Stimulated activated CD8-positive, alpha-beta memory T cell treated with anti-CD3 and anti-CD28 coated beads, Interleukin-2, amount 100 ng/mL, for 1 hour (primary cell): Measurements from ENCODE around the gene RBPMS2.
"Not testable (repeated sequence)": the region's sequence is repeated elsewhere in the genome, so short reads cannot be mapped to it uniquely, and the experiment has no call there.

Experiments used
- DNase-seq, 2 donors: peaks; one replicate each; pipeline ENCODE4 v3.0.0-alpha.2; 2020; ENCODE audit warnings: low read depth in 2 of 2

Gene RBPMS2

GRCh38 chr15:64754663-64755426 is 20.5 kb downstream of the RBPMS2 start:
- DNase-seq: no peak

- DNase-seq: no peak
Observed at GRCh38 chr15:64753480-64754185, 21.8 kb downstream of the RBPMS2 start.

DNA sequence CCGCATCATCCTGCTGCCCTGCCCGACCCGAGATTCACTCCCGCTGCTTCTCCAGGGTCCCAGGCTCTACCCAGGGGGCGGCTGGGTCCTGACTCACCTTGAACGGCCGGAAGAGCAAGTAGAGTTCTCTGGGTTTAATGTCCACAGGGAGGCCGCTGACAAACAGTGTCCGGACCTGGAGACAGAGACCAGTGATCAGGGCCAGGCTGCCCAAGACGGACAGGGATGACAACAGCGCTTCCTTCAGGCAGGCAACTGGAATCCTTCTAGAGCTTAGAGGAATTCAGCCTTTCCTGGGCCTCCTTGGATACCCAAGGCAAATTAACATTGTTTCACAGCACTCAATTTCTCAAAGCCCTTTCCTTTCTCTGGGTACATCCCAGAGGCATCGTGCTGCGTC is 23.9 kb downstream of the RBPMS2 start:
- DNase-seq: no peak

- DNase-seq: no peak
Observed at GRCh38 chr15:64749999-64750657, 25.3 kb downstream of the RBPMS2 start.

DNA sequence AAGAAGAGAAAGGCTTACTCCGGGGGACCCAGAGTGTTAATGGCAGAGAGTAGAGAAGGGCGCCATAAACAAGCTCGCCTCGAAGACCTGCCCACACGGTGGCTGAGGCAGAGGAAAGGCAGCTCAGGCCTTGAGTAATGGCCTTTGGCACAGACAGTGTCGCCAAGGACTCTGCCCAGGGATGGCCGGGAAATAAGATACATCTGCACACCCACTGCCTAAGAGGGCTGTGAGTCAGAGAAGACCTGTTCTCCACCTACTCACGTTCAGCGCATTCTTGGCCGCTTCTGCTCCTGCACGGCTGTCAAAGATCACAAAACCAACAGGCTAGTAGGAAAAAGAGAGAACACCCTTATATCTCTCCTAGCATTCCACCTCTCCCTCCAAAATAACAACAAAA is 26.2 kb downstream of the RBPMS2 start:
- DNase-seq: no peak

- no peak for DNase-seq
Observed at GRCh38 chr15:64748251-64748650, 27.1 kb downstream of the RBPMS2 start.

DNA sequence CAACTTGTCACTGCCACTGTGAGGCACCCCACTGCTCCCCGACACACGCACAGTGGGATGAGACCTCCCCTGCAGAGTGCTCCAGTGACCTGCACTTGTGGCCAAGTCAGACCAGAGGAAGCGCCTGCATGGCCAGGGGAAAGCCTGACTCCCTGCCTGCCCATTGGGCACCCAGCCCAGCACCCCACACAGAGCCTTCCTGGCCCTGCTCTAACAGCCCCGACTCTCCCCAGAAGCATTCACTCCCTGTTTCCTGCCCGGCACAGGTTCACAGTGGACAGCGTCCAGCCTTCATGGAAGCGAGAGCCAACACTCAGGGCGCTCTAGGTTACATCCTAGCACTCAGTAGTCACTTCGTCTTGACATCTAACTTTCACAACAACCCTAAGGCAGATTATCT is 27.8 kb downstream of the RBPMS2 start:
- no peak for DNase-seq

DNA sequence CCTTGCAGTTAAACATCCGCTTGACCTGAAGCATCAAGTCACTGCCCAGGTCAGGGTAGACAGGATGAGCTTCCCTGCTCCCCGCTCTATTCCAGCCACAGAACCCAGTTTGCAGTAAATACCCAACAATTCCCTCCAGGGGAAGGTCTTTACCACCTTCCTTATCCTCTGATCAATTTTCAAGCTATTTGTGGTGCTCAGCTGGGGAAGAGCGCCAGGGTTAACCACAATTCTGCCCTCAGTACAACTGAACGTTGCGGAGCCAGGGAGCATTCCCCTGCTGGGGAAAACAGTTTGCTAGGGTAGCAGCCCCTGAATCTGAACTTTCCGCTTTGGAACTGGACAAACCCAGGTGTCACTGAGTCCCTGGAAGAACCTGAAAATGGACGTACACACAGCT is 28.5 kb downstream of the RBPMS2 start:
- DNase-seq: no peak

- no peak for DNase-seq
Observed at GRCh38 chr15:64746356-64746755, 29.0 kb downstream of the RBPMS2 start.

GRCh38 chr15:64743691-64744090 is 31.7 kb downstream of the RBPMS2 start:
- no peak for DNase-seq

DNA sequence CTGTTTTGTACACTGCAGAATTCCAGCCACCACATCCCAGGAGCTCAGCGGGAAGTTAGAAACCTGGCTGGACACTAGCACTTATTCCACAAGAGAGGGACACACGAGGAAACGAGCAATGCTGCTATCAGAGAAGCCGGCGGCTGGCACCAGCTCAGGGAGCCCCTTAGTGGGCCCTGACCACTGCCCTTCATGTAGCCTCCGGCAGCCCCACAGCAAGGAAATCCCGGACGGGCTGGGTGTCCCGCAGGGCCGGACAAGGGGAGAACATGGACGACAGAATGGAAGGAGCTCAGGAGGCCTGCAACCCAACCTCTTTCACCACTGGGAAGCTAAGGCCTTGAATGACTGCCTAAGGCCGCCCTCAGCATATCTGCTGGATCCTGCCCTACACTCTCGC is 32.5 kb downstream of the RBPMS2 start:
- DNase-seq: no peak

DNA sequence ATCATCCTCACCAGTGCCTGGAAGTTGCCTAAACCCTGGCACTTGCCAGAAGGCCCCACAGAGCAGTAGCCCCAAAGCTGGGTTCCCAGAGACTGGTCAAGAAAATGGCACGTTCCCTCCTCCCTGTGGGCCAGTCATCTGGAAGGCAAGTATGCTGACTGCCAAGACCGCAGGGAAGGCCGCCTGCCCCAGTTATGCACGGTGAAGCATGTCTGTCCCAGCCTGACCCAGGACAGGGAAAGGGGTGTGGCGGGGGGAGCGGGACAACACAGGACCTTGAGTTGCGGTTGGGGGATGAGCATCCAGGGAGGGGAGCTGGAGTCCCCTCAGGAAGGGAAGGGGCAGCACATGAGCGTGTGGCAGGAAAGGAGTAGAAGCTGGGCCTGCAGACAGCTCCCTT is 33.0 kb downstream of the RBPMS2 start:
- DNase-seq: no peak

- not testable (repeated sequence) for DNase-seq
Observed at GRCh38 chr15:64741708-64742107, 33.7 kb downstream of the RBPMS2 start.

DNA sequence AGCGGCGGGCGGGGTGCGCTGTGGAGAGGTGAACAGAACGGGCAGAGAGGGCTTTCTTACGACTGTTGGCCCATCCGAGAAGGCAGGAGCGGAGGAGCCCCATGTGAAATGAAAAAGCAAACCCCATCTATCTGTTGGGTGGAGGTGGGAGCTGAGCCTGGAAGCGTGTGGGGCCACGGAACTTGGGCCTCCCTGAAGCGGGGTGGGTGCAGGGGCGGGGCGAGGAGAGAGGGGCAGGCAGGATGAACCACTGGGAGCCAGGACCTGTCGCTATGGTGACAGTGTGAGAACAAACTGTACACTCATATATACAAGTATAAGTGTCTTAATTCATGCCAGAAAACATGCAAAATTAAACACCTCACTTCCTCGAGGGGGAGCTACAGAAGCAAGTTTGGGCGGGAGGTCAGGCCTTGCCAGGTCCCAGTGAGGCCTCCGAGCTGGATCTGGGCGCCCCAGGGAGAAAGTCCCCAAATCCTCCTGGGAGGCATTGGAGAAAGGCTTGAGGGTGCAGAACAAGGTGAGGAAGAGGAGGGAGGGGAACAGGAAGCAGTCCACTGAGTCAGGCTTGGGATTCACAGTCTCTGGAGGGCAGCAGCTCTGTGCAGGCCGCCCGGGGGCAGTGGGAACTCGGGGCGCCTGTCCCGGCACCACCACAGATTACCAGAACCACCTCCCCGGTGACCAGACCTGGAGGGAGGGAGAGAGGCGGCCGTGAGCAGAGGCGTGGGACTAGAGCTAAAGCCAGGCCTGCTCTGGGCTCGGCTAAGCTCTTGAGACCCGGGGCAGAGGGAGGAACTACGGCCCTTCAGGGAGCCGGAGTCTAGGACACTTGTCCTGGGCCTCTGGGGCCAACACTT is 34.8 kb downstream of the RBPMS2 start:
- DNase-seq: no peak

GRCh38 chr15:64739577-64740143 is 35.7 kb downstream of the RBPMS2 start:
- DNase-seq: no peak

GRCh38 chr15:64739156-64739555 is 36.2 kb downstream of the RBPMS2 start:
- no peak for DNase-seq

DNA sequence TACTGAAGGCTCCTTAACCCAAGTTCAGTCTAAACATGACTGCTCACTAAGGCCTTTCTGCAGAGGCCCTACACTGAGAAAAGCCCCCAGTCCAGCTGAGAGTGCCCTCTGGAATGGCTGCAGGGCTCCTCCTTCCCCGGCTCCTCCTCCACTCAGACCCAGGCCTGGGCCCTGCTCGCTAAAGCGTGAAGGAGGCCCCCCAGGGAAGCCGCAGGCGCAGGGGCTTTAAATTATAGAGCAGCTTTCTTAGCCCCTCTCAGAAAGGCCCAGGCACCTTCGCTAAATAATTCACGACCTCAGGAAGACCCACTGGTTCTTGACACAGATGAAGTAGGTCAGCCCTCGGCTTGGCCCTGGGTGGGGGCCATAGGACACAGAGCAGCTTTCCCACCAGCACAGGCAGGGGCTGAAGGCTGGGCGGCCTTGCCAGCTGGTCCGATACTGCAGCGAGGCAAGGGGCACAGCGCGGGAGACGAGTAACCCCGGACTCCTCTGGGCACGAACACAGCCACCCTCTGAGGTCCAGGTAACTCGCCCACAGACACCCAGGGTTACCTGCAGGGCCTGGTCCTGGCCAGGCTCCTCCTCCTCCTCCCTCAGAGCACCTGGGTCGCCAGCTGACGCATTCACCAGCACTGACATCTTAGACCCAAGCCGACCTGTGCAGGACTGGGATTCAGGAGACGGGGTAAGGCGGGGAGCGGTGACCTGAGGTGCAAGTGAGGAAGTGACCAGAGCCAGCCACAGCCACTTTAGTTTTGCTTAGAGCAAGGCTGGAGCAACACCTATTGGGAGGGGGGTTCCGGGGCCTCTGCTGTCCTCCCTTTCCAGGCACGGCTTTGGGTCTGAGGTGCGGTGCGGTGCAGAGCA is 36.9 kb downstream of the RBPMS2 start:
- DNase-seq: no peak

GRCh38 chr15:64732156-64732860 is 43.1 kb downstream of the RBPMS2 start:
- DNase-seq: no peak

DNA sequence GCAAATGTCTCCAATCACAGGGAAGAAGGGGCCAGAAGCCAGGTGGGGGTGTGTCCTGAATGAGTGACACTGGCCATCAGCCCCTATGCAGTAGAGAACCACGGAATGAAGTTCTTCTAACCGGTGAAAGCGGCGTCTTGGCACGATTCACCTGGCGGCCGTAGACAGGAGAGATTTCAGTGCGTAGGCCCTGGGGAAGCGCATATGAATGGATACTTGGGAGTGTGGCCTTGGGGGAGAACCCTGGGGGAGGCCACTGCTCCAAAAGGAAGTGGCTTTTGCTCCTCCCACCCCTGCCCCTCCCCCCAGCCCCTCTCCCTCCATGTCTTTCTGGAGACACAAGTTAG is 43.6 kb downstream of the RBPMS2 start:
- DNase-seq: no peak
